HG03469 (cell line): ENCODE measurements around the gene GRM7.
"Not testable (repeated sequence)": the region's sequence is repeated elsewhere in the genome, so short reads cannot be mapped to it uniquely, and the experiment has no call there.

Experiments used
- ATAC-seq: cut with Tn5 transposase; IDR thresholded peaks from one replicate; pipeline ENCODE4 v1.9.1; 2021; ENCODE audit warnings: mild to moderate bottlenecking, moderate library complexity, moderate number of reproducible peaks; ENCODE audit not compliant: unreplicated experiment

Gene GRM7

DNA sequence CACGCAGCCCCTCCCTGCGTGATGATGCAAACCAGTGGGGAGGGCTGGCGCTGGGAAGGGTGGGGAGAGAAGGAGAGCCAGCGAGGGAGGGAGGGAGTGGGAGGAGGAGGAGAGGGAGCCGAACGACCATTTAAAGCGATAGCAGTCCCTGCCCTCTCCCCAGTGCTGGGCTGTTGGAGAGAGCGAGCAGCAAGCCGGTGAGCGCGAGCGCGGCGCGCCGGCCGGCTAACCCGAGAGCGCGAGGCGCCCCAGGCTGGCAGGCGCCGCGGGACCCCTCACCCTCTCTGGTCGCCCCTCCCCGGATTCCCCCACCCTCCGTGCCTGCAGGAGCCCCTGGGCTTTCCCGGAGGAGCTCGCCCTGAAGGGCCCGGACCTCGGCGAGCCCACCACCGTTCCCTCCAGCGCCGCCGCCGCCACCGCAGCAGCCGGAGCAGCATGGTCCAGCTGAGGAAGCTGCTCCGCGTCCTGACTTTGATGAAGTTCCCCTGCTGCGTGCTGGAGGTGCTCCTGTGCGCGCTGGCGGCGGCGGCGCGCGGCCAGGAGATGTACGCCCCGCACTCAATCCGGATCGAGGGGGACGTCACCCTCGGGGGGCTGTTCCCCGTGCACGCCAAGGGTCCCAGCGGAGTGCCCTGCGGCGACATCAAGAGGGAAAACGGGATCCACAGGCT is at the start of gene GRM7:
Gene GRM7 (plus strand): TSS at position 162 of the 671 bp plus-strand sequence.
- no peak for ATAC-seq

DNA sequence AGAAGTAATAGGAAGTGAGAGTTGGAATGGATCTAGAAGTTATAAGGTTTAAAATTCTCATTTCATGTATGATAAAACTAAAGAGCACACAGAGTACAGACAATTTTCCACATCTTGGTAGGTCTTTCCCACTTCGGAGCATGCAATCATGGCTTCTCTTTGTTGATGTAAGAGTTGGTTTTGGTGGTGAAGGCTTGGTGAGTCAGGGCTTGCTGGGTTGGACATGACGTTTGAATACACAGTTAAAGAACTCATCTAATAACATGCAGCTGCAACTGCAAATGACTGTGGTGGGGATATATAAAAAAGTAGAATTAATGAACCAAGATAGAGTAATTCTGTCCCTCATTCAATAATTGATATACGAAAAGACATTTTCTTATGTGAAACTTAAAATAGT is 39.5 kb upstream of the GRM7 start:
- no peak for ATAC-seq

DNA sequence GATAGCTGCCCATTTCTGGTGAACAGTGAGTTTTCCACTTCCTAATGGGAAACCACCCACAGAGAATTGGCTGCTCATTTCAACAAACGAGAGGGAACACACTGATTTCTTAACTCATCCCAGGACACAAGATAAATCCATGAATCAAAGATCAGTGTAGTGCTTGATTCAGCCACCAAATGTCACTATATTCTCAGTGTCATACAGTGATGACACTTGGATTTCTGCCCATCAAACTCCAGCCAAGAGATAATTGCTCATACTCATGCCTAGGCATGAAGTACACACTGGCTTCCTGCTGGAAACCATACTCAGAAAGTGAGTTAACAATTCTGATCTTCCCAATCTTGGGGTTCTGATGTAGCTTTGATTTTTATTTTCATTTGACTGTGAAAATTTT is 35.4 kb upstream of the GRM7 start:
- no peak for ATAC-seq

DNA sequence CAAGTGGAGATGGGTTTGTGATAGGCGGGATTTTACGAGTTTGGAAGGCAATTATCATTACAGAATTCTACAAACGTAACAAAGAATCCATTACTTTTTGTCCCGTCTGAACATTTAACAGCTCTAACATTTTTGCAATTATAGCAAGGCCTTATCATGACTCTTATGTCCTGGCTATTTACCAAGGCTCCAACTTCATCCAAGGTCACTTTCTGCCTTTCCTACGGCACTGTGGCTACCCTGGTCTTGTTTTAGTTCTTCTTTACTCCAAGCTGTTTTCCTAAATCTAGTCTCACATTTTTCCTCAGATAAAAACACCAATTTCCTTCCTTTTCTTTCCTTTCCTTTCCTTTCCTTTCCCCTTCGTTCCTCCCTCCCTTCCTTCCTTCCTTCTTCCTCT is 33.5 kb upstream of the GRM7 start:
- ATAC-seq: no peak

DNA sequence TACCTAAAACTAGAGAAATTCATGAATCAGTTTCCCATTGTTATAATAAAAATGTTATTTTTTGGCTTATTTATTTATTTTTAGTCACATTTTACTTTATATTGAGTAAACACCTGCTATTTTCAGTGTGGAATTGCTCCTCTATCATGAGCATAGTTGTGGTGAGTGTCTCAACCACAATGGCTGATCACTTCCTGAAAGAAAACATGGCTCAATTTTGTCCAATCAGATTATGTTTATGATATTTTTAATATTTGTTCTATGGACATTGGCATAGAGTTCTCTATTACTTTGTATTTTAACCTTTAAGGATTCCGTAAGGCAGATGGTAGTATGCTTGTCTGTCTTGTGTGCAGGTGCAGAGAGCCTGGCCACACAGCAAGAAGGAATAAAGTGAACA is 16.2 kb upstream of the GRM7 start:
- no peak for ATAC-seq

DNA sequence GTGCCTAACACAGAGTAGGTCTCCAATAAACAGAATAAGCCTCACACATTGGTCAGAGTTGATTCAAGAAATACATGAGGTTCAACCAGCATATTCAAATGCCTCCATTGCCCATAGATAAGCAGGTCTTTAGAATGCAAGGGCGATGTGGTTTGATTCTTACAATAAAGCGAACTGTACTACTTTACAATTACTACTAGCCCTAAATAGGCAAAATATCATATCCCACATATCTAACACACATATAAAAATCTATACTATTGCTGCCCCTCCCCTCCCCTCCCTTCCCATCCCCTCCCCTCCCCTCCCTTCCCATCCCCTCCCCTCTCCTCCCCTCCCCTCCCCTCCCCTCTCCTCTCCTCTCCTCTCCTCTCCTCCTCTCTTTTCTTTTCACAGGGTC is 6.7 kb upstream of the GRM7 start:
- no peak for ATAC-seq

DNA sequence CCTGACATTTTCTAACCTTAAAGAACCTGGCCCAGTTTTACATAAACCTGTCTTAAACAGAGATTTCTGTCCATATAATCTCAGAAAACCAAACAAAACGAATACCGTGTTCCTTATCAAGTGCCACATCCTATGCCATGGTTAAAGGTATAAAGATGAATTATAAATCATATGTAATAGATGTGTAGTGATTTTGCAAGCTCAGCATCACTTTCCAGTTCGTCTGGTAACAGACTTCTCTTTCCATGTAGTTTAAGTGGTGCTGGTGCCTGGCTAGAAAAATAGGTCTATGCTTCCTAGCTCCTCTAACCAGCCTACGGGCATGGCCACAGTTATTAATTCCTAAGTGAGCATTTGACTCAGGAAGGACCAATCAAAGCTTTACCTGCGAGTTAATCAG is 3.4 kb upstream of the GRM7 start:
- no peak for ATAC-seq

DNA sequence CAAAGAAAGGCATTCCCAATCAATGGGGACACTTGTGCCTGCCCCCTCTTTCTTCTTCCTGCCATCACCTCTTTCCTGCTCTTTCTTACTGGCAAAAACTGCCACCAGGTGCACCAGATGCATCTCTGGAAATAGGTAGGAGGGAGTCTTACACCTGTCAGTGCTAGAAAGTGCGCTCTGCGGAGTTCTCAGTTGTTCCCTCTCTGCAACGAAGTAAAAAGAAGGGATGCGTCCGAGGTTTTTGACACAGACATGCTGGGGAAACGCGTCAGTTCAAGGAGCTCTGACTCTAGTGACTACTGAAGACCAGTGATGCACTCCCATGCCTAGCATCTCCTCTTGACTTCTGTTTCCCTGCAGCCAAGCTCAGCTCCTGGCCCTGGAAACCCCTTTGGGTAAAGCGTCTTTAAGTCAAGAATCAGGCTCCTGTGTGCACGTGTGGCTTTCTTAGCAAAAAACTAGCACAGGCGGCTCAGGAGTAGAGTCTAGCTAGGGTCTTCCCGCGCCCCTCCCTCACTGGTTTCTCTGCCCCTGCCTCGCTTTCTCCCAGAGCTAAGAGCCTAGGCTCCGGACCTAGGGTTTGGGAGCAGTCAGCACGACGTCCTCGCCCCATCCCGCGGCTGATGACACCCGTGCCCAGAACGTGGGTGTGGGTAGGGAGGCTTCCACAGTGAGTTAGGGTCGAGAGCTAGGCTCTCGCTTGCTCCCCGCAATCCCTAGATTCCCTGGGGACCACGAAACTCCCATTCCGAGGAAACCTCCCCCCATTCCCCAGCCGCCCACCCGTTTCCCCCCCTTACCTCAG is 564 bp upstream of the GRM7 start:
- no peak for ATAC-seq

DNA sequence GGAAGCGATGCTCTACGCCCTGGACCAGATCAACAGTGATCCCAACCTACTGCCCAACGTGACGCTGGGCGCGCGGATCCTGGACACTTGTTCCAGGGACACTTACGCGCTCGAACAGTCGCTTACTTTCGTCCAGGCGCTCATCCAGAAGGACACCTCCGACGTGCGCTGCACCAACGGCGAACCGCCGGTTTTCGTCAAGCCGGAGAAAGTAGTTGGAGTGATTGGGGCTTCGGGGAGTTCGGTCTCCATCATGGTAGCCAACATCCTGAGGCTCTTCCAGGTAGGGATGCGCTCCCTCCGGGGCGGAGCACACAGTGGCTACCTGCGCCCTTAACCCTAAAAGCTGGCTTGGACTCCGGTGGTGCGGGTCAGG is 698 bp downstream of the GRM7 start:
- ATAC-seq: no peak

DNA sequence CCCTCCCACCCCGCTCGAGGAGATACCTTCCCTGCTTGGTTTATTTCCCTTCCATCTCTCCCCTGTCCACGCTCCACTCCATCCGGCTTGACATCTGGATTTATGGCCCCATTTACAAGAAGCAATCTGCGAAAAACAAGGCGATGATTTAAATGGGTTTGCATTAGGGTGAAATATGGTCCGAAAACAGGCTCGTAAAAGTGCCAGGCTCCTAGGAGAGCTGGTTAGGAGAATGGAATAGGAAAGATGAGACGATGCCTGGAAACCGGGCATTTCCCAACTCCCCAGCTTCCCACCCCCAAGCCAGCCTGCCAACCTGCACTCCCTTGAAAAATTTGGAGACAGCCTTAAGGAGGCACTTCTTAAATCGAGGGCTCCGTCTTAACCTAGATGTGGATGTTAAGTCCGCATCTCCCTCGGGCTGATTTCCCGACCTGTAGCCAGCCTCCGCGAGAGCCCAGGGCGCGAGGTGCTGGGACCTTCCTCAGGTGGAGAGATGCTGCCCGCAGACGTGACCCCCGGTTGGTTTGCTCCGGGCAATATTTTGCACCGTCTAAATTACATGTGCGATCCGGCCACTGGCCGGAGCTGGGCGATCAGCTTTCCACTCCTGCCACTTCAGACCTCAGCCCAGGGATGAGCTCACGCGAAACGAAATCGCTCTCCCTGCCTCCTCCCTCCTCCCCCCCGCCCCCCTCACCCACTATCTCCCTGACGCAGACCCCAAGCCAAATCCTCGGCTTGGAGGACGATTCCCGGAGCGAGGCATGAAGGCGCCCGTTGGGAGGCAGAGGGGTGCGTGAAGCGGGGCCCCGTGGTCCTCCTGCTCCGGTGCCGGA is 1.3 kb downstream of the GRM7 start:
- ATAC-seq: no peak

DNA sequence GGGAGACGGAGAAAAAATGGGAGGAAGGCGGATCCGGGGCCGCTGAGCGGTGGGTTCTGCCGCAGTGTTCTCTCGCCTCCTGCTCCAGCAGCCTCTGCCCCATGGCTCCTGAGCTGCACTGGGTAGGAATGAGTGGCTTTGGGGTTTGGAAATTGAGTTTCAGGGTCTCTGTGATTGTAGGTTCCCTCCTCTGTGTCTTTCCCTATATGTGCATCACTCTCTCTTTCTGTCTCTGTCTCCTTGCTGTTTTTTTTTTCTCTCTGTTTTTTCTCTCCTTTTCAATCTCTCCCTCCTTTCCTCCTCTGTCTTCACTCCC is 1.9 kb downstream of the GRM7 start:
- ATAC-seq: no peak

DNA sequence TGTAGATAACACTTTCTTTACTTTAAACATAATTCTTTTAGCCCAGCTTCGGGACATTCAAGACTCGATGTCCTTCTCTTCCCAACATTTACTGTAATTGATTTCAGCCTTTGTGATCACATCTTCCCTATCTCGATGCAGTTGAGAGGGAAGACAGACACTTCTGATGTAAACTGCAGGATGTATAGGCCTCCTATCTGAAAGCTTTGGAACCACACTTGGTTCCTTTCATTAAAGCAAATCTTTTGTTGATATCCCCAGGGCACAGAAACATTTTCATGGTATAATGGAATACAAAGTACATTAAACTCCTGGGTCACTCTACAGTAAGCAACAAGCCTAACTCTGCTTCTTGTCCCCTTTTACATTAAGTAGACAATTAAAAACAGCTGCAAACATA is 6.4 kb downstream of the GRM7 start:
- no peak for ATAC-seq

DNA sequence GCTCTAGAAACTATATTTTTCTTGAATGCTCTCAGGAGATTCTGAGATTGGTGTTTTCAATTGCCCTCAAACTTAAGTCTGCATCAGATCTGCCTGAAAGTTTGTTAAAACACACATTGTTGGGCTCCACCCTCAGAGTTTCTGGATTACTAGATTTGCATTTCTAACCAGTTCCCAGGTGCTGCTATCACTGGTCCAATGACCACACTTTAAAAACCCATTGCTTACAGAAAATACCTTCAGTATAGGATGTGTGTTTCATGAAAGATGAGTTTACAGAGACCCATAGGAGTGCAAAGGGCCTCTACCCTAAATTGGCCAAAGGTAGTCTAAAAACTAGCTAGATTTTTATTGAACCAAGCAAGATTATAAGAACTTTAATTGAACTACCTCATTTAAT is 17.8 kb downstream of the GRM7 start:
- ATAC-seq: no peak

DNA sequence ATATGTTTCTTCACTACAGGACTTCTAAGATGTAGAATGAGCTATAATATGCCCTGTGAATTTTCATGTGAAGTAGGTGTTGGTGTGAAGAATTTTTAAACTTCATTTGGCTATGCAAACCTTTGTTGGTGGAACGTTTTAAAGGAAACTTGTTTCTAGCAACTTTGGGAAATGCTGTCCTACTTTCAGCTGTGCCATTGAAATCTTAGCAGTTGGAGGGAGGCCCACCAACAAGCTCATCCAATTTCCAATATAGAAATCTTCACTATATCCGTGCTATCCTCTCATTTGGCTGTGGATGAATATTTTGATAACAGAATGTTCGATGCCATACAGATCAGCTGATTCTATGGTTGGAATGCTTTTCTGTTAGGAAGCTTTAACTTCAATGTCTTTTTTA is 51.3 kb downstream of the GRM7 start:
- ATAC-seq: no peak

DNA sequence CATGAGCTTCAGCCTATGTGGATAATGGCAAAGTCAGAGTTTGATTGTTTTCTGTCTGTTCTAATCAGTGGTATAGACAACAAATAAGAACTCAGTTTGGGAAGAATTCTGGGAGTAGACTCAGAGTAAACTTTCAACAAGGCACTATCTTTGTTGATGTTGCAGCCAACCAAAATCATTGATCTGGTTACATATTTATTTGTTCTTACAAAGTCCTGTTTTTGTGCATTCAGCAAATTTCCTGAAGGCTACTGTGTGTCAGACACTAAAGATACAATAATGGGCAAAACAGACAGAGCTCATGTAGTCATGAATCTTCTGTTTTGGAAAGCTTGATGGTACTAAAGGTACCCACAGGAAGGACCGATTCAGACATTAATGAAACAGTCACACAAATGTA is 55.0 kb downstream of the GRM7 start:
- ATAC-seq: no peak

DNA sequence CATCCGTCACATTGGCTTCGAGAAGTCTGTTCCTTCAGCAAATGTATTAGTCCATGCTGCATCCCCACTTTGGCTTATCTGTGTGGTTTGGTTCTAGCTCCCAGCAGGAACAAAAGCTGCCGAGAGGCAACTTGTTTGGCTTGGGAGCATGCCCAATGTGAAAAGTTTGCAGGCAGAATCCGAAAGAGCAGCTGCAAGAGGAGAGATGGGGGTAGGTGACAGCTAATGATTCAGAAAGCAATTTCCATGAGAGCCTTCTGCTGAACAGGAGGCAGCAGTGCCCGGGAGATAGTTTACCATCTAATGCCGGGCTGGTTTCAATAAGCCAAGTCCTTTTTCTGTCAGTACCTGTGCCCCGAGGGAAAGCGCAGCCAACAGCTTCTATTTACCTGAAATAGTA is 60.2 kb downstream of the GRM7 start:
- no peak for ATAC-seq

DNA sequence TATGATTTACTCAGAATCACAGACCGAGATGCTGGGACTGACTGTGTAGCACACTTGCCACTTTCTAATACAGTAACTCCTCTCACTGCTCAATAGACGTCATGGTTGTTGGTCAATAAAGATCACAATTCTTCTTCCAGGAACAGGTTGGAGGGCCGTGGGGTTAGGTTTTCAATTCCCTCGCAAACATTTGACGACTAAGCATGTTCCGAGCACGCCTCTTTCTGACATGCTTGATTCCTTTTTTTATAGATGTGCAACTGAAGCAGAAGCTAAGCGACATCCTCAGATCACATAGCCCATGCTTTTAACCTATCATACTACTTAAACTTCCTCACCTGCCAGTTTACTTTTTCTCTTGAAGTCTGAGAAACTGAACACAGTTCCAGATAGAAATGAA is 61.0 kb downstream of the GRM7 start:
- no peak for ATAC-seq

DNA sequence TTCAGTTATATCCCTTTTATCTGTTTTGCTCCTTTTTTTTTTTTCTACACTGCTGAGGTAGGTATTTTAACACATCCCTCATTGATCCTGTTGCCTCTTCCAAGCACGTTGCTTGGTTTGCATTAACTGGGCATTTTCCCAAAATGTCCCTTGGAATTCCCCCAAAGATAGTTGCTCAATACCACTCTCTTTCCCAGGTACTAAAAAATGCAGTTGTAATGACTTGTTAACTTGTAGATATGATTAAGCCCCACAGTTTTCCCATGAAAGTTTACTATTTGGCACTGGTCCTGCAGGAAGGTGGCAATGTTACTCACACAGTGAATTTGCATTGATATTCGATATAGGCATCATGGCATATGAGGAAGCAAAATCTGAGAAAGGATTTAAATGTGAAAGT is 67.1 kb downstream of the GRM7 start:
- no peak for ATAC-seq

DNA sequence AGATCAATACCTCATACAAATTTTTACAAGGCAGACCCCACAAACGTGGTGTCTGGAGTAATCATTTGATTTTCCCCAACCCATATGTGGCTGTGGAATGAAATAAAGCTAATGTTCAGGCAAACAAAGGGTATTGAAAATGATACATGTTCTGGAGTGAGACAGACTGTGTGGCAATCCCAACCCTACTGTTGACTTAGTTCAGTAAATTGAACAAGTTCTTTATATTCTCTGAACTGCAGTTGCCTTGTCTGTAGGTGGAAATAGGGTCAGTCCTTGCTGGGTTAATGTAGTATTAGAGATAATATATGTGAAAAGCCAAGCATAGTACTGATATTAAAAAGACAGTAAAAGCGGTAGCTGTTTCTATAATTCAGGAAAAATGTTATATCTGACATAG is 69.0 kb downstream of the GRM7 start:
- no peak for ATAC-seq

DNA sequence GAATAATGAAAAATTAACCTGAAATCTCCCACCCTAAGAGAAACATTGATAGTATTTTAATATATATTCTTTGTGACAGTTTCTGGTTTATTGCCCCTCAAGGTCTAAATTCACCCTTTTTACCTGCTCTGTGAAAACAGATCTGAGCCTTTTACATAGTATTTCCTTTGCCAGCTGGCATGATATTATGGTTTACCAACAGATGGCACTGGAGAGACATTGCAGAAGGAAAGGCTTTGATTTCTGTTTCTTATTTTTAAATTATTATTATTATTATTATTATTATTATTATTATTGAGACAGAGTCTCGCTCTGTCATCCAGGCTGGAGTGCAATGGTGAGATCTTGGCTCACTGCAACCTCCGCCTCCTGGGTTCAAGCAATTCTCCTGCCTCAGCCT is 74.5 kb downstream of the GRM7 start:
- ATAC-seq: not testable (repeated sequence)

DNA sequence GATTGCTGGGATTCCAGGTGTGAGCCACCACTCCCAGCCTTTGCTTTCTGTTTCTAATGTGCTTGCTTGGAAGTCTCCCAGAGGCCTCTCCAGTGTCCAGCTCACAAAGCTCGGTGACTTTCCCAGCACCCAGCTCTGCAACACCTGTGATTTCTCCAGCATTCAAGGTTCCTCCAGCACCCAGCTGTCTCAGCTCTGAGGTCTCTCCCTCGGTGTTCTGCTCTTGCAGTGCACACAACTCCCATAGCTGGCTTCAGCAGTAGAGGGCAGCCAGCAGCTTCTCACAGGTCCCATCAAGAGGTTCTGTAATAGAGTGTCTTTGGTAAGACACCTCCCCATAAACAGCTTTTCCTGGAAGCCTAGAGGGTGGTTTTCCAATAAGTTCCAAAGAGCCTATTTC is 75.1 kb downstream of the GRM7 start:
- no peak for ATAC-seq

DNA sequence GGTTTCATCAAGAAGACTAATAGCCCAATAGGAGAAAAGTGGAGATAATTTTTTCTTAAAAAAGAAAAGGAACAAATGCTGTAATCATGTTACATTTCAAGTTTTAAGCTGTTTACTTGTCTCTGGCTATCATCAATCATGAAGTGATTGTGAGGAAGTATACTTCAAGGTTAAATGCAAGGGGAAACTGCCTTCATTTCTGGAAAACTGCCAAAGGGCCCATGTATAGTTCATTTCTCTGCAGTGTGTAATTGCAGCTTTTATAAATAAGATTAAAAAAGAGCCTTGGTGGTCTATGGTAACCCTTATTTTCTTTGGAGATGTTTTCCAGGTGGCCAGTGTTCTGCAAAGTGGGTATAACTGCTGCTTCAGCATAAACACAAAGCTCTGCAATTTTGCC is 101.9 kb downstream of the GRM7 start:
- no peak for ATAC-seq
